Aorta (tissue), 5 donors: ENCODE results near the gene AK8. TPM values are rescaled to one million over a fixed set of nuclear protein-coding genes. Genes with fewer than 3 reads are reported as not detected.
A peak's percentile ranks its signal among the peaks of the same experiment; 100 is the strongest.

Source experiments
- ATAC-seq: fragments of 200-7000 bp; cut with Tn5 transposase; one replicate; pipeline ENCODE4 v1.9.1; 2022; ENCODE audit warnings: moderate library complexity; ENCODE audit not compliant: low FRiP score
- DNase-seq, 2 donors: peaks; one replicate each; pipeline ENCODE4 v3.0.0-alpha.2; 2020
- H3K27ac ChIP-seq, 2 donors: one replicate each; pipeline ENCODE4 v1.5.1; 2013; ENCODE audit warnings: low read length in 2 of 2, mild to moderate bottlenecking in 2 of 2, moderate library complexity in 2 of 2, control low read depth in 1 of 2, inconsistent platforms in 1 of 2, low read depth in 1 of 2
- H3K27me3 ChIP-seq, 2 donors: one replicate each; pipeline ENCODE4 v1.6.1; 2013; ENCODE audit warnings: control low read depth in 1 of 2, low read length in 1 of 2, mild to moderate bottlenecking in 1 of 2, moderate library complexity in 1 of 2; ENCODE audit not compliant: insufficient read depth in 2 of 2, control insufficient read depth in 1 of 2
- H3K36me3 ChIP-seq, 2 donors: one replicate each; pipeline ENCODE4 v1.6.1; 2013; ENCODE audit warnings: control low read depth in 1 of 2, low read length in 1 of 2, mild to moderate bottlenecking in 1 of 2; ENCODE audit not compliant: insufficient read depth in 2 of 2, control insufficient read depth in 1 of 2
- H3K4me1 ChIP-seq, 2 donors: one replicate each; pipeline ENCODE4 v1.6.1; 2013; ENCODE audit warnings: low read length in 2 of 2, control low read depth in 1 of 2, mild to moderate bottlenecking in 1 of 2, moderate library complexity in 1 of 2; ENCODE audit not compliant: insufficient read depth in 2 of 2, control insufficient read depth in 1 of 2
- H3K4me3 ChIP-seq, 2 donors: one replicate each; pipeline ENCODE4 v1.5.1; 2013; ENCODE audit warnings: low read length in 2 of 2, control low read depth in 1 of 2, mild to moderate bottlenecking in 1 of 2
- H3K9me3 ChIP-seq: one replicate; pipeline ENCODE4 v1.6.1; 2013; ENCODE audit warnings: mild to moderate bottlenecking, low read length; ENCODE audit not compliant: control insufficient read depth
- WGBS, 2 donors: extraction: QIAGEN DNeasy Blood & Tissue Kit; methylation state at CpG; one replicate each; pipeline ENCODE4 v1.1.7; 2013; 5-methylcytosine and 5-hydroxymethylcytosine counted together
- intact Hi-C, 2 donors: fragments of 100-400 bp; cut with DNase I; formaldehyde crosslinking; loops; one replicate each; pipeline versions ENCODE4 v1.14.2 to v1.15.0; 2022
- long read RNA-seq, 2 donors: library from polyadenylated mRNA; unstranded; transcript quantifications; one replicate each; pipeline ENCODE4 v2.0.0, GENCODE V29; 2020 to 2021
- polyA plus RNA-seq, 2 donors: library from polyadenylated mRNA; stranded (reverse); fragments of 200-250 nt; gene quantifications; one replicate each; pipeline ENCODE4 v1.2.3, GENCODE V29; 2013
- total RNA-seq, 2 donors: library from RNA; stranded (reverse); fragmentation: NEBNext Ultra II Directional; extraction: Animal tissue kit (Norgen Biotek cat#: 25700); gene quantifications; one replicate each; pipeline ENCODE4 v1.2.1, GENCODE V29; 2021
- donor health status: healthy with polysubstance abuse.
- donor health status: Bipolar disorder and iron deficiency.
- donor health status: DM: no; HTN: no; CAD: no.
- donor health status: DM: no; HTN: no; CAD: no.
- donor health status: DM: yes; HTN: yes; CAD: no.

AK8 gene, protein sequence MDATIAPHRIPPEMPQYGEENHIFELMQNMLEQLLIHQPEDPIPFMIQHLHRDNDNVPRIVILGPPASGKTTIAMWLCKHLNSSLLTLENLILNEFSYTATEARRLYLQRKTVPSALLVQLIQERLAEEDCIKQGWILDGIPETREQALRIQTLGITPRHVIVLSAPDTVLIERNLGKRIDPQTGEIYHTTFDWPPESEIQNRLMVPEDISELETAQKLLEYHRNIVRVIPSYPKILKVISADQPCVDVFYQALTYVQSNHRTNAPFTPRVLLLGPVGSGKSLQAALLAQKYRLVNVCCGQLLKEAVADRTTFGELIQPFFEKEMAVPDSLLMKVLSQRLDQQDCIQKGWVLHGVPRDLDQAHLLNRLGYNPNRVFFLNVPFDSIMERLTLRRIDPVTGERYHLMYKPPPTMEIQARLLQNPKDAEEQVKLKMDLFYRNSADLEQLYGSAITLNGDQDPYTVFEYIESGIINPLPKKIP
- total RNA-seq (under 1 TPM; 0.71 to 0.72 TPM), polyA plus RNA-seq (under 1 TPM in 1 of 2 donors, not detected in 1; 0.38 TPM)
- long read RNA-seq, donor 1, partial matches to known transcripts: 0 of 1 reads
- long read RNA-seq, donor 1, other reads (novel, unspliced or antisense): 1 of 1 reads
- long read RNA-seq, donor 2, partial matches to known transcripts: 0 of 1 reads
- long read RNA-seq, donor 2, other reads (novel, unspliced or antisense): 1 of 1 reads

GRCh38 chr9:132877824-132878694 is at the start of gene AK8:
Gene AK8 (minus strand): TSS chr9:132878284. CDS start chr9:132878255, 29 bp downstream.
- no peaks in the 10 kb centered on the region for H3K4me1 ChIP-seq
- H3K27me3 ChIP-seq: no peaks in the 10 kb centered on the region
- intact Hi-C loops: loop anchor here (1.0 to 5.0 kb wide), 2 partner anchors 64 to 208 kb away; partner anchors contain the start of genes GTF3C4 (in 1 of the 2) and TSC1 (in 1 of the 2)
- DNase-seq: peak; percentile 76 to 92
- no peaks in the 10 kb centered on the region for H3K9me3 ChIP-seq
- WGBS, 2 donors: 1% methylated on average over 76 to 89 of the region's 89 CpGs
- ATAC-seq: peak; percentile 95
- peak within 1 kb of the TSS; percentile 71 for H3K4me3 ChIP-seq
- no peaks in the 10 kb centered on the region for H3K36me3 ChIP-seq
- H3K27ac ChIP-seq: peak within 1 kb of the TSS in 1 of 2 donors; percentile 11

DNA sequence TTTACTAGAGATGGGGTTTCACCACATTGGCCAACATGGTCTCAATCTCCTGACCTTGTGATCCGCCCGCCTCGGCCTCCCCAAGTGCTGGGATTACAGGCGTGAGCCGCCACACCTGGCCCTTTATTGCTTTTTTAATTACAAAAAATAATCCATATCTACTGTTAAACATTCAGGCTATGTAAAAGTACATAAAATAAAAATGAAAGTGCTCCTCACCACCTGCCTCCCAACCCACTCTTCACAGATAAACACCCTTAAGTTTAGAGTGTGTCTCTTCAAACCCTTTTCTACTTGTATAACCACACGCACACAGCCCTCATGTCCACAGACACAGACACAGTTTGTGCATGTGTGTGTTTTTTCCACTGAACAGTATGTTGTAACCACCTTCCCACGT is 49.6 kb upstream of the AK8 start:
- Histone ChIP-seq H3K36me3 (peaks cover 8 to 10% of the 10 kb centered on the region in 2 donors), H3K4me1 (no peaks in the 10 kb centered on the region), H3K4me3 (no peak overlapping the region), H3K27me3 (no peaks in the 10 kb centered on the region), H3K9me3 (no peaks in the 10 kb centered on the region), H3K27ac (no peak overlapping the region)
- no peak for ATAC-seq
- intact Hi-C loops: no loop called here
- DNase-seq: no peak
- WGBS, 2 donors: 89 to 95% methylated on average over 7 of the region's 7 CpGs

- no peaks in the 10 kb centered on the region for H3K9me3 ChIP-seq
- no peak for DNase-seq
- peaks cover 13 to 19% of the 10 kb centered on the region in 2 donors for H3K36me3 ChIP-seq
- no peak for ATAC-seq
- H3K4me1 ChIP-seq: no peaks in the 10 kb centered on the region
- H3K27ac ChIP-seq: no peak overlapping the region
- intact Hi-C loops: no loop called here
- H3K4me3 ChIP-seq: no peak overlapping the region
- no peaks in the 10 kb centered on the region for H3K27me3 ChIP-seq
- WGBS, 2 donors: 87% methylated on average over 9 of the region's 9 CpGs
Observed at GRCh38 chr9:132923346-132923902, 45.3 kb upstream of the AK8 start.

GRCh38 chr9:132919614-132920268 is 41.7 kb upstream of the AK8 start:
- Histone ChIP-seq H3K27me3 (no peaks in the 10 kb centered on the region), H3K27ac (no peak overlapping the region), H3K9me3 (peaks cover 2% of the 10 kb centered on the region), H3K4me3 (no peak overlapping the region), H3K4me1 (no peaks in the 10 kb centered on the region), H3K36me3 (peaks cover 15 to 18% of the 10 kb centered on the region in 2 donors)
- no peak for DNase-seq
- intact Hi-C loops: no loop called here
- WGBS, 2 donors: 95% methylated on average over 7 of the region's 7 CpGs
- no peak for ATAC-seq

DNA sequence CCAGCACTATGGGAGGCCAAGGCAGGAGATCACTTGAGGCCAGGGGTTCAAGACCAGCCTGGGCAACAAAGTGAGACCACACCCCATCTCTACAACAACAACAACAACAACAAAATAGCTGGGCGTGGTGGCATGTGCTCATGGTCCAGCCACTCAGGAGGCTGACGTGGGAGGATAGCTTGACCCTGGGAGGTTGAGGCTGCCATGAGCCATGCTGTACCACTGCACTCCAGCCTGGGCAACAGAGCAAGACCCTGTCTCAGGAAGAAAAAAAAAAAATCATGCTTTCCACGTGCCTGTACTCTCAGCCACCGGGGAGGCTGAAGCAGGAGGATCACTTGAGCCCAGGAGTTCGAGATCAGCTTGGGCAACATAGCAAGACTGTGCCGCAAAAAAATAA is 36.8 kb upstream of the AK8 start:
- 93 to 94% methylated on average over 6 of the region's 6 CpGs for WGBS, 2 donors
- H3K9me3 ChIP-seq: peaks cover 2% of the 10 kb centered on the region
- intact Hi-C loops: no loop called here
- peaks cover 5 to 14% of the 10 kb centered on the region in 2 donors for H3K36me3 ChIP-seq
- no peak overlapping the region for H3K27ac ChIP-seq
- no peak overlapping the region for H3K4me3 ChIP-seq
- H3K27me3 ChIP-seq: no peaks in the 10 kb centered on the region
- DNase-seq: no peak
- no peaks in the 10 kb centered on the region for H3K4me1 ChIP-seq
- ATAC-seq: no peak

DNA sequence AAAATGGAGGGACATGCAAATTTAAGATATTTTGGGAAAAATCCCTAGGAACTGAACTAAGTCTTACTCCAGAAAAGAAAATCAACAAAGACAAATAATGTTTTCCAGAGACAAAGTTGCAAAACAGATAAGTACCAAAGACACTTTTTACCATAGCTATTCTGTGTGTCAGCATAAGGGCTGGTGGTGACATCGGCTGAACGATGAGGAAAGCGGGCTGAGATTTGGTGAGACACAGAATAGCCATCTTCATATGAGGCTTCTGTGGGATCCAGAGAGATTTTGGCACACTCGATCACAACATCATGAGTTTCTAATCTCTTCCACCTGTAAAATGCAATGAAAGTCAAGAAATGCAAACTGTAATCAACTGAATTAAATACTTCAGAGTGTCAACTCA is 34.0 kb upstream of the AK8 start:
- no peak overlapping the region for H3K4me3 ChIP-seq
- H3K27me3 ChIP-seq: no peaks in the 10 kb centered on the region
- intact Hi-C loops: no loop called here
- no peak overlapping the region for H3K27ac ChIP-seq
- H3K36me3 ChIP-seq: peaks cover 5 to 12% of the 10 kb centered on the region in 2 donors
- ATAC-seq (no peak), DNase-seq (no peak)
- WGBS, 2 donors: 92 to 95% methylated on average over 4 of the region's 4 CpGs
- H3K4me1 ChIP-seq: no peaks in the 10 kb centered on the region
- H3K9me3 ChIP-seq: peaks cover 2% of the 10 kb centered on the region

- ATAC-seq (no peak), DNase-seq (no peak)
- no peak overlapping the region for H3K27ac ChIP-seq
- no peak overlapping the region for H3K4me3 ChIP-seq
- peaks cover 3 to 8% of the 10 kb centered on the region in 2 donors for H3K36me3 ChIP-seq
- no peaks in the 10 kb centered on the region for H3K27me3 ChIP-seq
- H3K9me3 ChIP-seq: no peaks in the 10 kb centered on the region
- intact Hi-C loops: no loop called here
- no peaks in the 10 kb centered on the region for H3K4me1 ChIP-seq
- 89 to 90% methylated on average over 6 of the region's 6 CpGs for WGBS, 2 donors
Observed at GRCh38 chr9:132910376-132910775, 32.3 kb upstream of the AK8 start.

GRCh38 chr9:132909311-132909710 is 31.2 kb upstream of the AK8 start:
- H3K9me3 ChIP-seq: no peaks in the 10 kb centered on the region
- peaks cover 3 to 8% of the 10 kb centered on the region in 2 donors for H3K36me3 ChIP-seq
- H3K27me3 ChIP-seq: no peaks in the 10 kb centered on the region
- H3K27ac ChIP-seq: no peak overlapping the region
- DNase-seq (no peak), ATAC-seq (no peak)
- intact Hi-C loops: no loop called here
- WGBS, 2 donors: 81 to 82% methylated on average over 2 of the region's 2 CpGs
- H3K4me3 ChIP-seq: no peak overlapping the region
- H3K4me1 ChIP-seq: no peaks in the 10 kb centered on the region
